EL (cell line): ENCODE results near the gene D2HGDH.
"Not testable (repeated sequence)": the region's sequence is repeated elsewhere in the genome, so short reads cannot be mapped to it uniquely, and the experiment has no call there.

Experiments used
- DNase-seq: peaks from one replicate; pipeline ENCODE4 v3.0.0-alpha.2; 2016

Gene D2HGDH

DNA sequence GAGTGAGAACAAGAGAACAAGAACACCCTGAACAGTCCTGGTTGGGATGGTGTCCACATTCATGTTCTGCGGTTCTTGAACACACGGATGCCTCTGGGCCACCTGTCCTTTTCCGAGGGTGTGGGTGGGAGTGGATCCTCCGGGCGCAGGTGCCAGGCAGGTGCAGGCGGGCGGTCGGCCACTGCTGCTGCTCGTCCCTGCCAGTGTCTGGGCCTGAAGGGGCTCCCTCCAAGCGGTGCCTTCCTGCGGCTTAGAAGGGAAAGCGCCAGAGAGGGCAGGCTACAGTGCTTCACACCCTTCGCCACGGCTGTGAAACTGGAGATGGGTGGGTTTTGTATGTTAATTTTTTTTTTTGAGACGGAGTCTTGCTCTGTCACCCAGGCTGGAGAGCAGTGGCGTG lies 8.0 kb upstream of the D2HGDH start:
- DNase-seq, result no peak

DNA sequence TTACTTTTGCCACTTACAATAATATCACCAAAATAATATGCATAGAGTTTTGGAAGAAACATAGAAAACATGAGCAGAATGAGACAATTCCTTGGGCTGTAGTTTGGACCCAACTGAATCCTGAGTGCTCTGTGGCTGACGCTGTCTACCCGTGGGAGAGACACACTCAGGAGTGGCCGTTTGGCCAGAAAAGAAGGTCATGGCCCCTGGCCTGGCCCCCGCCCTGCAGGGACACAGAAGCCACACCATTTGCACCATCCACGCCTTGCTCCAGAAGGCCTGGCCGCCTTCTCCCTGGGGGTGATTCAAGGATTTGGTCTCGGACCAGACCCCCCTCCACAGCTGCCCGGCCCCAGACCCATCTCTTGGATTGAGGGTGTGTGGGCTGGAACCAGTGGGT lies 6.4 kb upstream of the D2HGDH start:
- DNase-seq, result no peak

- DNase-seq, result no peak
Measured at GRCh38 chr2:241728627-241729026, 5.8 kb upstream of the D2HGDH start.

- DNase-seq, result no peak
Measured at GRCh38 chr2:241729868-241730267, 4.6 kb upstream of the D2HGDH start.

- no peak for DNase-seq
Measured at GRCh38 chr2:241730671-241731293, 3.6 kb upstream of the D2HGDH start.

DNA sequence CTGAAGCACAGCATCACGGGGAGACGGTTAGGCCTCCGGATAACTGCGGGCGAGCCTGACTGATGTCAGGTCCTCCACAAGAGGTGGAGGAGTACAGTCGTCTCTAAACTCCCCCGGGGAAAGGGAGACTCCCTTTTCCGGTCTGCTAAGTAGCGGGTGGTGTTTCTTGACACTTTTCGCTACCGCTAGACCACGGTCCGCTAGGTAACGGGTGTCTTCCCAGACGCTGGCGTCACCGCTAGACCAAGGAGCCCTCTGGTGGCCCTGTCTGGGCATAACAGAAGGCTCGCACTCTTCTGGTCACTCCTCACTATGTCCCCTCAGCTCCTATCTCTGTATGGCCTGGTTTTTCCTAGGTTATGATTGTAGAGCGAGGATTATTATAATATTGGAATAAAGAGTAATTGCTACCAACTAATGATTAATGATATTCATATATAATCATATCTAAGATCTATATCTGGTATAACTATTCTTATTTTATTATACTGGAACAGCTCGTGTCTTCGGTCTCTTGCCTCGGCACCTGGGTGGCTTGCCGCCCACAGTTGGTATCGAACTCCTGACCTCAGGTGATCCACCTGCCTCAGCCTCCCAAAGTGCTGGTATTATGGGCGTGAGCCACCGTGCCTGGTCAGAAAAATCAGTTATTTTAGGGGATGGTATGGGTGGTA lies 1.8 kb upstream of the D2HGDH start:
- peak; percentile 36 for DNase-seq

DNA sequence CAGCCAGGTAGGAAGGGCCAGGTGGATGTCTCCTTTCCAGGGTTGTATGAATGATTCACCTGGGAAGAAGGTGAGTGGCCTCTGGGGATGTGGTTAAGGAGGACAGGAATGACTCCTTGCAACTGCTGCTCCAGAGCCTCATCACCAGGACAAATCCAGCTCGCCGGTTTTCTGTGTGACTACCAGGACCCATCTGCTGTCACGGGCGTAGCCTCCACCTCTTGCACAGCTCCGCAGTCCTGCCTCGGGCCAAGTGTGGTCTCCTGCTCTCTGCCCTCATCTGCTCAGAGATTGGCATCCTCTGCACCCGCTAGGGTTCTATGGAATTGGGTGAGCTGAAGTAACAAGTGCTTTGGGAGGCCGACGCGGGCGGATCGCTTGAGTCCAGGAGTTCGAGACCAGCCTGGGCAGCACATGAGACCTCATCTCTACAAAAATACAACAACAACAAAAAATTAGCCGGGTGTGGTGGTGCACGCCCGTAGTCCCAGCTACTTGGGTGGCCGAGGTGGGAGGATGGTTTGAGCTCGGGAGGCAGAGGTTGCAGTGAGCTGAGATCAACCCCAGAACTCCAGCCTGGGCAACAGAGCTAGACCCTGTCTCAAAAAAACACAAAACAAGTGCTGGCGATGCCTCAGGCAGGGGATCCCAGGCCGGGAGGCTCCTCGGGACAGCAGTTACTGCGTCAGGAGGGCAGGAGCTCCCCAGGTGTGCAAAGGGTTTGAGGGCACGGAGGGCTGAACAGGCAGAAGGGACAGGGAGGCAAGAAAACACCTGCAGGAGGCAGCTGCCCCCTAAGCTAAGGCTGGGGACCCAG lies 831 bp upstream of the D2HGDH start:
- DNase-seq, result no peak

DNA sequence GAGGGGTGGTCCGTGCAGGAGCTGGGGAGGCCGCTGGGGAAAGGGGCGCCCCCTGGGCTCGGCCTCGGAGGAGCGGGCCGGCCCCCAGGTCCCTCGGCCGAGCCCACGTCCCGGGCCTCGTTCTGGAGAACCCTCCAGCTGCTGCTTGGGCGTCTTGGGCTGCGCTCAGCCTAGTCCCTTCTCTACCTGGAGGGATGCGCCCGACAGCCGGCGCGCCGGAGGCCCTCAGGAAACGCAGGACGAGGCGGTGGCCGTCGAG lies 293 bp upstream of the D2HGDH start:
- no peak for DNase-seq

- no peak for DNase-seq
Measured at GRCh38 chr2:241736111-241736510, 1.7 kb downstream of the D2HGDH start.

GRCh38 chr2:241738040-241738686 lies 3.7 kb downstream of the D2HGDH start:
- no peak for DNase-seq

DNA sequence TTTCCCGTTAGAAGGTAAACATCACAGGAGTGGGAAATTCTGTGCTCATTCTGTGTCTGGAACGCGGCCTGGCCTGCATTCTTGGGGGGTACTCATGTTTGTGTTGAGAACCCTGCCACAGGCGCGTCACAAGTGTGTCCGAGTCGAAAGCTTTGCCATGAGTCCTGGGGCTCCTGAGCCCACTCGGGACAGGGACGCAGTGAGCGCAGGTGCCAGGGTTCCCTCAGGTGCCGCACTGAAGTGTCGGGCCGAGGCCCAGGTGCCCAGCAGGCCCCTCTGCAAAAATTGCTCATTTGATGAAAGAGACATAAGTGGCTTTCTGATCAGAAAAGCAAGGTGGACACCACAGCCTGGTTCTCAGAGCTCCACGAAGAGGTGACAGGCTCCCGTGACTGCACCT lies 4.7 kb downstream of the D2HGDH start:
- DNase-seq, result no peak

DNA sequence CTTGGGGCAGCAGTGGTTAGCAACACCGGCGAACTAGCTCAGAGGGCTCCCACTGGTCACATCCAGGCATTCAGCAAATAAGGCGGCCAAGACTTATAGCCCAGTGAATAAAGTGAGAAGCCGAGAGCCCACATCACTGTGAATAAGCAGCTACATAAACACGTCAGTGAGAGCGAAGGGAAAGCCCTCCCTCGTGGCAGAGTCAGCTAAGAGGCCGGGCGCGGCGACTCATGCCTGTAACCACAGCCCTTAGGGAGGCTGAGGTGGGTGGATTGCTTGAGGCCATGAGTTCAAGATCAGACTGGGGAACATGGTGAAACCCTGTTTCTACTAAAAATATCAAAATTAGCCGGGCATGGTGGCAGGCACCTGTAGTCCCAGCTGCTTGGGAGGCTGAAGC lies 5.2 kb downstream of the D2HGDH start:
- peak; percentile 66 for DNase-seq

- DNase-seq, result peak; percentile 16
Measured at GRCh38 chr2:241741016-241741415, 6.6 kb downstream of the D2HGDH start.

GRCh38 chr2:241742320-241742939 lies 8.0 kb downstream of the D2HGDH start:
- DNase-seq, result no peak

GRCh38 chr2:241743008-241743407 lies 8.6 kb downstream of the D2HGDH start:
- DNase-seq, result not testable (repeated sequence)

- DNase-seq, result no peak
Measured at GRCh38 chr2:241743620-241744019, 9.2 kb downstream of the D2HGDH start.

GRCh38 chr2:241744028-241744754 lies 9.8 kb downstream of the D2HGDH start:
- DNase-seq, result no peak

- no peak for DNase-seq
Measured at GRCh38 chr2:241745276-241745675, 10.8 kb downstream of the D2HGDH start.

DNA sequence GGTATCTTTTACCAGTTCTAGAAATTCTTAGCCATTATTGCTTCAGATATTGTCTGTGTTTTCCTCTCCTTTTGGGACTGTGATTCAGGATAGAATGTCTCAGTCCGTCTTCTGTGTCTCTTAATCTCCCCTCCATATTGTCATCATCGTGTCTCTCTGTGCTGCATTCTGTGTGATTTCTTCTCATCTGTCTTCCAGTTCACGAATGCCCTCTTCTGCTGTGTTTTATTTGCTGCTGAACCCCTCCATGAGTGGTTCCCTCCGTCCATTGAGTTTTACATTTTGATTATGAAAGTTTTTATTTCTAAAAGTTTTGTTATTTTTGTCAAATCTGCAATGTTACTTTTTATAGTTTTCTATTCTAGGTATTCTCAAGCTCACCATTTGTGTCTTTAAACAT lies 11.7 kb downstream of the D2HGDH start:
- DNase-seq, result no peak

GRCh38 chr2:241748468-241749256 lies 14.2 kb downstream of the D2HGDH start:
- no peak for DNase-seq

- DNase-seq, result no peak
Measured at GRCh38 chr2:241750076-241750840, 15.8 kb downstream of the D2HGDH start.
